ENCODE measurements around the gene GPR176.
A peak's percentile ranks its signal among the peaks of the same experiment; 100 is the strongest.

The GPR176 gene

DNA sequence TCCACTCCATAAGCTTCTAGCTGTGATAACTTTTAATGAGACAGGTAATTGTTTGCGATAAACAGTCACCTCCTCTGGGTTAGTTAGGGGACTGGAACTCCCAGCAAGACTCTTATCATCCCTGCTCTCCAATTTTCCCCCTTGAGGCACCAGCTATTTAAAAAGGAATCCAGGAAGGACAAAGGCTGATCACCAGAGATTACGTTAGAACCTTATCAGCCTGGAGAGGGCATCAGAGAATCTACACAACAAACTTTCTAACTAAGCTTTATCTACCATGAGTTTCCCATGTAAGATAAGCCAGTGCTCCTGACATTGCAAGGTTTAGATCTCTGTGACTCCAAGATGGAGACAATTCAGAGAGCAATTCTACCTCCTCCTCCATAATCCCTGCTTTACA, 31.3 kb downstream of the GPR176 start:
- POLR2A ChIA-PET, result no interaction called here
- Histone ChIP-seq H3K36me3 (ENCODE audit: control insufficient read depth in 2 of 2, insufficient read depth in 1 of 2, low read length in 2 of 2) (no peaks in the 10 kb centered on the region), H3K27ac (ENCODE audit: extremely low read depth, low read depth, low read length) (no peak overlapping the region), H3K9me3 (ENCODE audit: control insufficient read depth, insufficient read depth, low read depth, low read length) (no peaks in the 10 kb centered on the region), H3K4me1 (ENCODE audit: control insufficient read depth, insufficient read depth, low read length) (peaks cover 9% of the 10 kb centered on the region; the same call in 1 of the 2 replicates), H3K4me3 (ENCODE audit: low read depth, low read length) (no peak overlapping the region)
- CTCF ChIA-PET, result interaction anchor here (0.6 to 1.6 kb wide), 5 partner anchors 12 to 164 kb away, joined by 3 to 6 read pairs (median 4); no protein-coding TSS in a partner anchor
- no peak for TF ChIP-seq ZNF658 (tag by site-specific recombination; IDR thresholded peaks at IDR 0.05)

DNA sequence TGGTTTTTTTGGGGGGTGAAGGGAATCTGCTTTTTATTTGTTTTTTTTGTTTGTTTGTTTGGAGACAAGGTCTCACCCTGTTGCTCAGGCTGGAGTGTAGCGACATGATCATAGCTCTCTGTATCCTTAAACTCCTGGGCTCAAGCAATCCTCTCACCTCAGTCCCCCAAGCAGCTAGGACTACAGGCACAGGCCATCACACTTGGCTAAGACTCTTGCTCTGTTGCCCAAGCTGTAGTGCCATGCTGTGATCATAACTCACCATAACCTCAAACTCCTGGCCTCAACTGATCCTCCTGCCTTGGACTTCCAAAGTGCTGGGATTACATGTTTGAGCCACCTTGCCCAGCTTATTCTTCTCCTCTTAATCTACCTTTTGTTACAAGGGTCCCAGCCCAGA, 31.8 kb downstream of the GPR176 start:
- TF ChIP-seq ZNF354C (tag by site-specific recombination; IDR thresholded peaks at IDR 0.05; ENCODE audit: borderline replicate concordance, low read depth) (no peak), ZSCAN16 (tag by site-specific recombination; IDR thresholded peaks at IDR 0.05) (no peak), ZNF510 (tag by site-specific recombination; IDR thresholded peaks at IDR 0.05; ENCODE audit: insufficient replicate concordance) (no peak), ZNF112 (tag by site-specific recombination; IDR thresholded peaks at IDR 0.05) (no peak), ZNF776 (tag by site-specific recombination; IDR thresholded peaks at IDR 0.05; ENCODE audit: borderline replicate concordance) (no peak), ZNF626 (tag by site-specific recombination; IDR thresholded peaks at IDR 0.05) (no peak), ZNF132 (tag by site-specific recombination; IDR thresholded peaks at IDR 0.05; ENCODE audit: borderline replicate concordance) (no peak), SP7 (tag by site-specific recombination; IDR thresholded peaks at IDR 0.05) (no peak)
- TF ChIP-seq, protein P1, sequence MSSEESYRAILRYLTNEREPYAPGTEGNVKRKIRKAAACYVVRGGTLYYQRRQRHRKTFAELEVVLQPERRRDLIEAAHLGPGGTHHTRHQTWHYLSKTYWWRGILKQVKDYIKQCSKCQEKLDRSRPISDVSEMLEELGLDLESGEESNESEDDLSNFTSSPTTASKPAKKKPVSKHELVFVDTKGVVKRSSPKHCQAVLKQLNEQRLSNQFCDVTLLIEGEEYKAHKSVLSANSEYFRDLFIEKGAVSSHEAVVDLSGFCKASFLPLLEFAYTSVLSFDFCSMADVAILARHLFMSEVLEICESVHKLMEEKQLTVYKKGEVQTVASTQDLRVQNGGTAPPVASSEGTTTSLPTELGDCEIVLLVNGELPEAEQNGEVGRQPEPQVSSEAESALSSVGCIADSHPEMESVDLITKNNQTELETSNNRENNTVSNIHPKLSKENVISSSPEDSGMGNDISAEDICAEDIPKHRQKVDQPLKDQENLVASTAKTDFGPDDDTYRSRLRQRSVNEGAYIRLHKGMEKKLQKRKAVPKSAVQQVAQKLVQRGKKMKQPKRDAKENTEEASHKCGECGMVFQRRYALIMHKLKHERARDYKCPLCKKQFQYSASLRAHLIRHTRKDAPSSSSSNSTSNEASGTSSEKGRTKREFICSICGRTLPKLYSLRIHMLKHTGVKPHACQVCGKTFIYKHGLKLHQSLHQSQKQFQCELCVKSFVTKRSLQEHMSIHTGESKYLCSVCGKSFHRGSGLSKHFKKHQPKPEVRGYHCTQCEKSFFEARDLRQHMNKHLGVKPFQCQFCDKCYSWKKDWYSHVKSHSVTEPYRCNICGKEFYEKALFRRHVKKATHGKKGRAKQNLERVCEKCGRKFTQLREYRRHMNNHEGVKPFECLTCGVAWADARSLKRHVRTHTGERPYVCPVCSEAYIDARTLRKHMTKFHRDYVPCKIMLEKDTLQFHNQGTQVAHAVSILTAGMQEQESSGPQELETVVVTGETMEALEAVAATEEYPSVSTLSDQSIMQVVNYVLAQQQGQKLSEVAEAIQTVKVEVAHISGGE (tag by site-specific recombination; conservative IDR thresholded peaks at IDR 0.05; ENCODE audit: low read depth), result no peak
- TF ChIP-seq, protein P2, sequence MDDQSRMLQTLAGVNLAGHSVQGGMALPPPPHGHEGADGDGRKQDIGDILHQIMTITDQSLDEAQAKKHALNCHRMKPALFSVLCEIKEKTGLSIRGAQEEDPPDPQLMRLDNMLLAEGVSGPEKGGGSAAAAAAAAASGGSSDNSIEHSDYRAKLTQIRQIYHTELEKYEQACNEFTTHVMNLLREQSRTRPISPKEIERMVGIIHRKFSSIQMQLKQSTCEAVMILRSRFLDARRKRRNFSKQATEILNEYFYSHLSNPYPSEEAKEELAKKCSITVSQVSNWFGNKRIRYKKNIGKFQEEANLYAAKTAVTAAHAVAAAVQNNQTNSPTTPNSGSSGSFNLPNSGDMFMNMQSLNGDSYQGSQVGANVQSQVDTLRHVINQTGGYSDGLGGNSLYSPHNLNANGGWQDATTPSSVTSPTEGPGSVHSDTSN (CRISPR knock-in tag; IDR thresholded peaks at IDR 0.05), result no peak
- Histone ChIP-seq H3K27ac (ENCODE audit: extremely low read depth, low read depth, low read length) (no peak overlapping the region), H3K4me3 (ENCODE audit: low read depth, low read length) (no peak overlapping the region), H3K4me1 (ENCODE audit: control insufficient read depth, insufficient read depth, low read length) (peaks cover 9% of the 10 kb centered on the region; the same call in 1 of the 2 replicates), H3K36me3 (ENCODE audit: control insufficient read depth in 2 of 2, insufficient read depth in 1 of 2, low read length in 2 of 2) (no peaks in the 10 kb centered on the region), H3K9me3 (ENCODE audit: control insufficient read depth, insufficient read depth, low read depth, low read length) (no peaks in the 10 kb centered on the region)
- POLR2A ChIA-PET, result no interaction called here
- CTCF ChIA-PET, result interaction anchor here (0.6 to 1.6 kb wide), 7 partner anchors 11 to 164 kb away, joined by 3 to 6 read pairs (median 4); no protein-coding TSS in a partner anchor

DNA sequence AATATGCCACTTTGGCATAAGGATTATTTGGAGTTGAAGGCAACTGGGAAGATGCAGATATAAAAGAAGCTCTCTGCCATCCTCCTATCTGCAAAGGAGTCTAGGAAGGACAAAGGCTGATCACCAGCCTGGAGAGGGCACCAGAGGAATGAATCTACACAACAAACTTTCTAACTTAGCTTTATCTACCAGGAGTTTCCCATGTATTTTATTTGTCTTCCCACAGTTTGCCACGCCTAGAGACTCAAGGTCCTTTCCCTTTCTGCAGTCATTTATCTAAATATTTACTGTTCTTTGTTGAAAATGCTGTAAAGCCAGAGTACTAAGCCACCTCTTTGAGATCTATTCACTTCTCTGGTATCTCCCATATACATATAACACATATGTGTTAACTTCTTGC, 32.2 kb downstream of the GPR176 start:
- TF ChIP-seq KLF7 (tag by site-specific recombination; IDR thresholded peaks at IDR 0.05; ENCODE audit: borderline replicate concordance) (no peak), MEIS1 (CRISPR knock-in tag; IDR thresholded peaks at IDR 0.05; ENCODE audit: borderline replicate concordance) (no peak), ZNF654 (tag by site-specific recombination; IDR thresholded peaks at IDR 0.05; ENCODE audit: low read depth) (peak; percentile 33; the same call in 1 of the 2 replicates), ZBTB20 (tag by site-specific recombination; IDR thresholded peaks at IDR 0.05) (no peak), ZNF837 (tag by site-specific recombination; IDR thresholded peaks at IDR 0.05) (no peak)
- TF ChIP-seq, protein P3, sequence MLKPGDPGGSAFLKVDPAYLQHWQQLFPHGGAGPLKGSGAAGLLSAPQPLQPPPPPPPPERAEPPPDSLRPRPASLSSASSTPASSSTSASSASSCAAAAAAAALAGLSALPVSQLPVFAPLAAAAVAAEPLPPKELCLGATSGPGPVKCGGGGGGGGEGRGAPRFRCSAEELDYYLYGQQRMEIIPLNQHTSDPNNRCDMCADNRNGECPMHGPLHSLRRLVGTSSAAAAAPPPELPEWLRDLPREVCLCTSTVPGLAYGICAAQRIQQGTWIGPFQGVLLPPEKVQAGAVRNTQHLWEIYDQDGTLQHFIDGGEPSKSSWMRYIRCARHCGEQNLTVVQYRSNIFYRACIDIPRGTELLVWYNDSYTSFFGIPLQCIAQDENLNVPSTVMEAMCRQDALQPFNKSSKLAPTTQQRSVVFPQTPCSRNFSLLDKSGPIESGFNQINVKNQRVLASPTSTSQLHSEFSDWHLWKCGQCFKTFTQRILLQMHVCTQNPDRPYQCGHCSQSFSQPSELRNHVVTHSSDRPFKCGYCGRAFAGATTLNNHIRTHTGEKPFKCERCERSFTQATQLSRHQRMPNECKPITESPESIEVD (tag by site-specific recombination; IDR thresholded peaks at IDR 0.05), result no peak
- CTCF ChIA-PET, result interaction anchor here (0.6 to 1.6 kb wide), 6 partner anchors 128 to 1670 kb away, joined by 3 to 6 read pairs (median 3); no protein-coding TSS in a partner anchor
- Histone ChIP-seq H3K9me3 (ENCODE audit: control insufficient read depth, insufficient read depth, low read depth, low read length) (no peaks in the 10 kb centered on the region), H3K4me1 (ENCODE audit: control insufficient read depth, insufficient read depth, low read length) (peaks cover 9% of the 10 kb centered on the region; the same call in 1 of the 2 replicates), H3K27ac (ENCODE audit: extremely low read depth, low read depth, low read length) (no peak overlapping the region), H3K36me3 (ENCODE audit: control insufficient read depth in 2 of 2, insufficient read depth in 1 of 2, low read length in 2 of 2) (no peaks in the 10 kb centered on the region), H3K4me3 (ENCODE audit: low read depth, low read length) (no peak overlapping the region)
- POLR2A ChIA-PET, result interaction anchor here (0.5 kb wide), 1 partner anchor 94 kb away, joined by 3 read pairs; no protein-coding TSS in a partner anchor
